SJCRH30 (cell line): ENCODE measurements around the gene ARHGEF16. TPM values are rescaled to one million over a fixed set of nuclear protein-coding genes. Genes with fewer than 3 reads are reported as not detected.

Experiments used
- DNase-seq, 2 experiments: peaks; one replicate each; pipeline ENCODE4 v3.0.0-alpha.2; 2015 to 2020
- H3K27ac ChIP-seq: fragments of 250-450 bp; sonication (Bioruptor Pico); 2 replicates; pipeline ENCODE4 v1.5.1; 2020; ENCODE audit warnings: mild to moderate bottlenecking, moderate library complexity
- H3K27me3 ChIP-seq: fragments of 250-450 bp; sonication (Bioruptor Pico); 2 replicates; pipeline ENCODE4 v1.5.1; 2020; ENCODE audit warnings: mild to moderate bottlenecking, moderate library complexity
- H3K36me3 ChIP-seq: fragments of 250-450 bp; sonication (Bioruptor Pico); 2 replicates; pipeline ENCODE4 v1.5.1; 2020; ENCODE audit warnings: mild to moderate bottlenecking, moderate library complexity
- H3K4me1 ChIP-seq: fragments of 250-450 bp; sonication (Bioruptor Pico); 2 replicates; pipeline ENCODE4 v1.5.1; 2020; ENCODE audit warnings: mild to moderate bottlenecking, moderate library complexity
- H3K4me3 ChIP-seq: fragments of 250-450 bp; sonication (Bioruptor Pico); 2 replicates; pipeline ENCODE4 v1.5.1; 2020; ENCODE audit warnings: mild to moderate bottlenecking, moderate library complexity
- H3K9me3 ChIP-seq: fragments of 250-450 bp; sonication (Bioruptor Pico); replicated peaks from 2 replicates; pipeline ENCODE4 v1.5.1; 2020; ENCODE audit warnings: mild to moderate bottlenecking, moderate library complexity
- total RNA-seq: library from RNA; depleted of rRNA; stranded (reverse); fragments of >200 nt; shearing (Covaris generic); gene quantifications from 2 replicates; pipeline ENCODE4 v1.2.3, GENCODE V29; 2014

ARHGEF16 gene
- total RNA-seq, 1 experiment from 2014 or later, result 0.57 TPM

DNA sequence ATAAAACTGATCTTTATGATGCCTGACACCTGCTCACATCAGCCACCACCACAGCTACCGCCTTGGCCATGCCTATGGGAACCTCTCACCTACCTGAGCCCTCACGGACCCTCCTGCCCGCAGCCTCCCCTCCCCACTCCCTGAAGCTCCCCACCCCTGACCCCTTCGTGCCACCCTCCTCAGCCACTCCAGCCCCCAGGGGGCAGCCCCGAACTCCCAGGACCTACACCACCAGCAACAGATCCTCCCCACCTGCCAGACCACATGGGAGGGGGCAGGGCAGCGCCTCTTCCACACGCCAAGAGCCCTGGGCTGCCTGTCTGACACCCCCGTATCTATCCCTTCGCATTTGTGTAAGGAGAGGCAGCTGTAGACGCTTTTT, 14.2 kb upstream of the ARHGEF16 start:
- H3K4me3 ChIP-seq, result no peak overlapping the region
- DNase-seq, result no peak
- H3K36me3 ChIP-seq, result no peaks in the 10 kb centered on the region
- no peaks in the 10 kb centered on the region for H3K4me1 ChIP-seq
- no peaks in the 10 kb centered on the region for H3K9me3 ChIP-seq
- H3K27ac ChIP-seq, result no peak overlapping the region
- H3K27me3 ChIP-seq, result peaks cover 13% of the 10 kb centered on the region; the same call in 1 of the 2 replicates

DNA sequence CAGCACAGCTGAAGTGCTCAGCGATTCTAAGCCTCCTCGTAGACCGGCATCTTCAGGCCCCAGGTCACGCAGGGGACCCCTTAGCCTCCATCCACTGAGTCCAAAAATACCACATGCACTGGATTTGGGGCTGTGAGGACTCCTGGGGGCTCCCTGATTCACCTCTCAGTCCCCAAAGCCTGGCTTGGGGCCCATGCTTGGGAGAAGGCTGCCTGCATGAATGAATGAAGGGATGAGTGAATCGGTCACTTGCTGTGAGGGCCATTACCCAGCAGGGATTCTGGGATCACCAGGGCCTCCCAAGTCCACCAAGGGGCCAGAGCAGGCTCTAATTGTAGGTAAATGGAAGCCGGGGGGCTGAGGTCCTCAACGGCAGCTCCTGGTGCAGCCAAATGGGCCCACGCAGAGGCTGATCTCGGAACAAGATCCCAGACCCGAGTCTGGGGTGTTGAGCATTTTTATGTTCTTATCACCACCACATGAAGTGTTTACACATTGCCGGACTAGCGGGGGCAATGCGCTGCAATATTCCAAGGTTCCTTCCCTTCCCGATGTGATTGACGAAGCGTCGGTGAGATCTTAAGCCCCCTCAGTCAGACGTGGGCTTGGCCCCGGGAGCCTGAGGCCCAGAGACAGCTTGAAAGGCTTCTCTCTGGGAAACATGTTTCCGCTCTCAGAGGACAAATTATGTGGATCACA, 13.6 kb upstream of the ARHGEF16 start:
- no peak for DNase-seq
- Histone ChIP-seq H3K27ac (no peak overlapping the region), H3K27me3 (peaks cover 13% of the 10 kb centered on the region; the same call in 1 of the 2 replicates), H3K36me3 (no peaks in the 10 kb centered on the region), H3K9me3 (no peaks in the 10 kb centered on the region), H3K4me3 (no peak overlapping the region), H3K4me1 (no peaks in the 10 kb centered on the region)

DNA sequence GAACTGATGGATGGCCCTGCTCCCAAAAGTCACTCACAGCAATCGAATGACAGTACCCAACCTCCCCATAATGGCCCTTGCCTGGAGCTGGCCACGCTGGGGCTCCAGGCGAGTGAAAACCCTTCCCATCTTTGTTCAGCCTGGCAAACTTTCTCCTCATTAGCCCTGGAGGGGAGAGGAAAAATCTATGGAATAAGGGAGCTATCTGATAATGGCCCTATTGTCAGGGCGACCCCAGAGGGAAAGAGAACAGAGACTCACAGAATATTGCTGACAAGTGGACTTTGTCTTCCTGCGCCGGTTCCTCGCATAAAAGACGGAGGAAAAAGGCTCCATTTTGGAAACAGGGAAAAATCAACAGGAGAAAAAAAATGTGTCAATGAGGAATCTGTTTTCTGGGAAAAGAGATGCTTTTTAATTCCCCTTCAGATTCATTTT, 13.0 kb upstream of the ARHGEF16 start:
- H3K27ac ChIP-seq, result no peak overlapping the region
- H3K27me3 ChIP-seq, result peaks cover 13% of the 10 kb centered on the region; the same call in 1 of the 2 replicates
- no peaks in the 10 kb centered on the region for H3K9me3 ChIP-seq
- no peaks in the 10 kb centered on the region for H3K4me1 ChIP-seq
- no peak for DNase-seq
- no peak overlapping the region for H3K4me3 ChIP-seq
- no peaks in the 10 kb centered on the region for H3K36me3 ChIP-seq

DNA sequence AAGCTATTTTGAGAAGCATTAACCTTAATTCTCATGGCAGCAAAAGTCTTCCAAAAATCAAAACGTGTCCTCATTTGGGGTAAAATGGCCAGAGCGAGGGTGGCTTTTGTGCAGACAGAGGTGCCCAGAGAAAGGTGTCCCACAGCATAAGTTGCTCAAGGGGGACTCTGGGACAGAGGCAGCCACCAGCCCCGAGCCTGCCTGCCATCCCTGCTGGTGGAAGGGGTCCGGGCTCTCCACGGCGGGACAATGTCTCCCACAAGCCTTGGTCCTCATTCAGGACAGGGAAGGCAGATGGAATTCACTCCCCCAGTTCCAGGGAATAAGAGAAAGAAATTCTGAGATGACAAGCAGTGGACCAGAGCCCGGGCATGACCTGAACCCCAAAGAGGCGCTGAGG, 12.6 kb upstream of the ARHGEF16 start:
- Histone ChIP-seq H3K4me1 (no peaks in the 10 kb centered on the region), H3K4me3 (no peak overlapping the region), H3K27ac (no peak overlapping the region), H3K36me3 (no peaks in the 10 kb centered on the region), H3K9me3 (no peaks in the 10 kb centered on the region), H3K27me3 (peaks cover 13% of the 10 kb centered on the region; the same call in 1 of the 2 replicates)
- no peak for DNase-seq

DNA sequence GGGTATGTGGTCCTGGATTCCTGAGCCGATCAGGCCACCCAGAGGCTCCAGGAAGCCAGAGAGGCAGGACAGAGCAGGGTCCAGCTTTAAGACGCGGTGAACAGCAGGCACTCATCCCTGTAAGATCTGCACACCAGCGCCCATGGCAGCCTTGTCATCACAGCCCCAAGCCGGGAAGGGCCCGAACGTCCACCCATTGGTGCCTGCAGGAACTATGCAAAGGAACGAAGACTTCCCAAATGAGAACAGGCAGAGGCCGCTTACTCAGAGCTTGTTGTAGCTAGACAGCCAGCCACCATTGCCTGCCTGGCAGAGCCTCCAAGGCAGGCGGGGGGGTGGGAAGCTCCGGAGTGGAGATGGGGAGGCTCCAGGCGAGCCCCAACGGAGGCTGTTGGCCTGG, 12.1 kb upstream of the ARHGEF16 start:
- Histone ChIP-seq H3K27me3 (peaks cover 13% of the 10 kb centered on the region; the same call in 1 of the 2 replicates), H3K9me3 (no peaks in the 10 kb centered on the region; the same call in 1 of the 2 replicates), H3K4me1 (no peaks in the 10 kb centered on the region), H3K4me3 (no peak overlapping the region), H3K36me3 (no peaks in the 10 kb centered on the region), H3K27ac (no peak overlapping the region)
- DNase-seq, result no peak

DNA sequence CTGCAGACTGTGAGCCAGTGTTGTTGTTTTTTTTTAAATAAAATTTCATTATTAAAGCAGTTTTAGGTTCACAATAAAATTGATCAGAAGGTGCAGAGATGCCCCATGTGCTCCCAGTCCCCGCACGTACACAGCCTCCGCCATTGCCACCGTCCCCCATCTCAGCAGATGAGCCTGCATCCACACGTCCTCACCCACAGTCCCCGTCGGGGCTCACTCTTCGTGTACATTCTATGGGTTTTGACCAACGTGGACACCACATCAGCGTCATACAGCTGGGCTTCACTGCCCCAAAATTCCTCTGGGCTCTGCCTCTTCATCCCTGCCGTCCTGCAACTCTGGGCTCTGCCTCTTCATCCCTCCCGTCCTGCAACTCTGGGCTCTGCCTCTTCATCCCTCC, 11.6 kb upstream of the ARHGEF16 start:
- DNase-seq, result no peak
- Histone ChIP-seq H3K9me3 (no peaks in the 10 kb centered on the region; the same call in 1 of the 2 replicates), H3K4me3 (no peak overlapping the region), H3K36me3 (no peaks in the 10 kb centered on the region), H3K4me1 (no peaks in the 10 kb centered on the region), H3K27me3 (peaks cover 13% of the 10 kb centered on the region; the same call in 1 of the 2 replicates), H3K27ac (no peak overlapping the region)

DNA sequence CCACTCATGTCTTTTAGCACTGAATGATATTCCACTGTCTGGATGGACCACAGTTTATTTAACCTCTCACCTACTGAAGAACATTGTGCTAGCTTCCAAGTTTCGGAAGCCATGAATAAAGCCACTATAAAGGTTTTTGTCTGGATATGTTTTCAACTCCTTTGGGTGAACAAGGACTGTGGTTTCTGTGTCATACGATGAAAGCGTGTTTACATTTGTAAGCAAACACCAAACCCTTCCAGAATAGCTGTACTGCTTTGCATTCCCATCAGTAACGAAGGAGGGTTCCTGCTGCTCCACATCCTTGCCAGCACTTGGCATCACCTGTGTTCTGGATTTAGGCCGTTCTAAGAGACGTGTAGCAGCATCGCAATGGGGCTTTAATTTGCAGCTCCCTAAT, 10.7 kb upstream of the ARHGEF16 start:
- Histone ChIP-seq H3K36me3 (no peaks in the 10 kb centered on the region), H3K9me3 (no peaks in the 10 kb centered on the region; the same call in 1 of the 2 replicates), H3K4me3 (no peak overlapping the region), H3K4me1 (no peaks in the 10 kb centered on the region), H3K27me3 (peaks cover 13% of the 10 kb centered on the region; the same call in 1 of the 2 replicates), H3K27ac (no peak overlapping the region)
- DNase-seq, result no peak

DNA sequence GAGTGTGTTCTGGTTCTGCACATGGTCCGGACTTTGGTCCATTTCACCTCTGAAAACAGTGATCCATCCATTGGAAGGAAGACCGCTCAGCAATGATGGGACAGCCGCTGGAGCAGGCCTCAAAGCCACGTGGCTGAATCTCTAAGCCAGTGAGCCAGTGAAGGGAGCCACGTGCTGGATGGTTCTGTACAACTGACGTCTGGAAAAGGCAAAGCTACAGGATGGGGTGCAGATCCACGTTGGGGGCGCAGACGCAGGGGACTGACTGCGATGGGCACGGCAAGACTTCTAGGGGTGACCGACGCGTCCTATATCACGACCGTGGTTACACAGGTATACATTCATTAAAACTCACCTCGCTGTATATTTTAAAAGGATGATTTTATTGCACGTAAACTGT, 10.2 kb upstream of the ARHGEF16 start:
- H3K4me3 ChIP-seq, result no peak overlapping the region
- no peak for DNase-seq

DNA sequence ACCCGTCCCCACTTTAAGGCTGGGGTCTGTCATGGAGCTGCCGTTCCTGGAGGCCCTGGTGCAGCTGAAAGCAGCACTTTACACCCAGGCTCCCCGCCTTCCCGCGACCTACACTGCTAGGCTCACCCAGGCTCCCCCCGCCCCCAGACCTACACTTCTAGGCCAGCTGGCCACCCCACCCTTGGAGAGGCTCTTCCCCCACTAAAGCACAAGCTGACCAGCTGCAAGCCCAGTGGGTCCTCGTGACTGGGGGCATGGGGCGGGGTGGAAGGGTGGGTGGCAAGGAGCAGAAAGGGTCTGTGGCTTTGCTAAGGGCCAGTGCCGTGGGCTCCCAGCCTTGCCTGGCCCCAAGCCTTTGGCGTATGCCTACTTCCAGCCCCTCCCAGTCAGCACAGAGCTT, 9.7 kb upstream of the ARHGEF16 start:
- Histone ChIP-seq H3K4me1 (no peaks in the 10 kb centered on the region), H3K27me3 (peaks cover 13% of the 10 kb centered on the region; the same call in 1 of the 2 replicates), H3K4me3 (no peak overlapping the region), H3K27ac (no peak overlapping the region), H3K9me3 (no peaks in the 10 kb centered on the region; the same call in 1 of the 2 replicates), H3K36me3 (no peaks in the 10 kb centered on the region)
- no peak for DNase-seq

More for the DNA sequence above, 10.2 kb upstream of the ARHGEF16 start:
- no peak overlapping the region for H3K27ac ChIP-seq
- no peaks in the 10 kb centered on the region for H3K36me3 ChIP-seq
- no peaks in the 10 kb centered on the region for H3K4me1 ChIP-seq
- H3K9me3 ChIP-seq, result no peaks in the 10 kb centered on the region; the same call in 1 of the 2 replicates
- peaks cover 13% of the 10 kb centered on the region; the same call in 1 of the 2 replicates for H3K27me3 ChIP-seq

DNA sequence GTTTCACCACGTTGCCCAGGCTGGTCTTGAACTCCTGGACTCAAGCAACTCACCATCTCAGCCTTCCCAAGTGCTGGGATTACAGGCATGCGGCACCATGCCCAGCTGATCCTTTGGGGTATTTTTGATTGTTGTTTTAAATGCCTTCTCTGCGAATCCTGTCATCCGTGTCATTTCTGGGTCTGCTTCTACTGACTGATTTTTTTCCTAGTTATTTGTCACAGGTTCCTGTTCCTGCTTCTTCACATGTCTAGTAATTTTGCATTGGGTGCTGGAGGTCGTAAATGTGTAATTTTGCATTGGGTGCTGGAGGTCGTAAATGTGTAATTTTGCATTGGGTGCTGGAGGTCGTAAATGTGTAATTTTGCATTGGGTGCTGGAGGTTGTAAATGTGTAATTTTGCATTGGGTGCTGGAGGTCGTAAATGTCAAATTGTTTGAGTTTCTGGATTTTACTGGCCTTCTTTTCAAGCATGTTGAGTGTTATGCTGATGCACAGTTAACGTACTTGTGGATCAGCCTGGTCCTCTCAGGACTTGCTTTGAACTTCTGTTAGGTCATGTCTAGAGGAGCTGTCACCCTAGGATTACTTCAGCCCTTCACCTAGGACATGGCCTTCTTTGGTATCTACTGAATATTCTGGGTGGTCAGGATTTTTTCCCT, 4.1 kb upstream of the ARHGEF16 start:
- H3K4me3 ChIP-seq, result no peak overlapping the region
- H3K9me3 ChIP-seq, result no peaks in the 10 kb centered on the region; the same call in 1 of the 2 replicates
- no peak for DNase-seq
- no peaks in the 10 kb centered on the region for H3K36me3 ChIP-seq
- no peaks in the 10 kb centered on the region for H3K4me1 ChIP-seq
- peaks cover 19% of the 10 kb centered on the region for H3K27me3 ChIP-seq
- no peak overlapping the region for H3K27ac ChIP-seq

DNA sequence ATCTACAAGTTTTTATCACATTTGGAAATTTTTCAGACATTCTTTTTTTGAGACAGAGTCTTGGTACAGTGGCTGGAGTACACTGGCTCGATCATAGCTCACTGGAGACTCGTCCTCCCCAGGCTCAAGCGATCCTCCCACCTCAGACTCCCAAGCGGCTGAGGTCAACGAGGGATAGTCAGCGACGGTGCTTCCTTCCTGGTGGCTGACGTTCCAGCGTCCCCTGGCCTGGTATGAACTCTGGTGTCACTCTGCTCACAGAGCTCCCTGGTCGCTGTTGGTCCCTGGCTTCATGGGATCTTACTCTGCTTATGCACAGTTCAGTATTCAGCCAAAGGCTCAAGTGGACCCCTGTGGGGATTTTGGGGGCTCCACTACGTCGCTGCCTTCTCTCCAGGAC, 3.5 kb upstream of the ARHGEF16 start:
- Histone ChIP-seq H3K36me3 (no peaks in the 10 kb centered on the region), H3K27ac (no peak overlapping the region), H3K9me3 (no peaks in the 10 kb centered on the region; the same call in 1 of the 2 replicates), H3K27me3 (peaks cover 20% of the 10 kb centered on the region), H3K4me1 (no peaks in the 10 kb centered on the region), H3K4me3 (no peak overlapping the region)
- no peak for DNase-seq

DNA sequence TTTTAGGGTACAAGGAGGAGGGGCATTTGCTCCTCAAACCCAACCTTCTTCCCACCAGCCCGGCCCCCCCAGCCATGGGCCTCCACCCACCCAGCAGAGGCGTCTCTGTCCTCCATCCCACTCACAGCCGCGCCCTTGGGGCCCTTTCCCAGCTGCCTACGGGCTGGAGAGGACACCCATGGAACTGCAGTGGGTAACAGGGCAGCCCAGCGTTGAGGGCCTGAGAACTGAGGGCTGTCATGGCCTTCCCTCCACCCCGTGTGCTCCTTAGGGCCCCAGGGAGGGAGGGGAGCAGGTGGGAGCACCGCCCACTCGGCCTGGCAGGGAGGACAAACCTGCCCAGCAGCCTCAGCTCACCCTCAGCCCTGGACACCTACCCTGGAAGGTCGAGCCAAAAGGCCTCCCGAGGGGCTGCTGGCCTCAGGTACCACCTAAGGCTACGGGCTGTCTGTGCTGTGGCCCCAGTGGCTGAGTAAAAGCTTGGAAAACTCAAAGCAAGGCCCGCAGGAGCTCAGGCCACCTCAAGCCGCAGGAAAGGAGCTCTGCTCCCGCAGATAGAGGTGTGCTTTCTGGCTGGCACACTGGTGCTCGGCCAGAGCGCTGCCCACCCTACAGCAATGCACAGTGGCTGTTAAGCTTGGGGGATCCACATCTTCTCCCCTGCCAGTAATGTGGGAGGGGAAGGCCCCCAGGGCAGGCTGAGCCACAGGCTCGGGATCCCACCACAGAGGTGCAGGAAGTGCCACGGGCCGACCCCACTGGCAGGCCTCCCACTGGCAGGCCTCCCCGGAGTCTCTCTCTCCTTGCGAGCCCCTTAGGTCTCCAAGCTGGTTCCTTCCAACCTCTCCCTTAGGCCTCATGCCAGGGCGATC, 2.2 kb upstream of the ARHGEF16 start:
- Histone ChIP-seq H3K27ac (no peak overlapping the region), H3K4me1 (no peaks in the 10 kb centered on the region), H3K36me3 (no peaks in the 10 kb centered on the region), H3K9me3 (no peaks in the 10 kb centered on the region; the same call in 1 of the 2 replicates), H3K27me3 (peaks cover 20% of the 10 kb centered on the region), H3K4me3 (no peak overlapping the region)
- no peak for DNase-seq

DNA sequence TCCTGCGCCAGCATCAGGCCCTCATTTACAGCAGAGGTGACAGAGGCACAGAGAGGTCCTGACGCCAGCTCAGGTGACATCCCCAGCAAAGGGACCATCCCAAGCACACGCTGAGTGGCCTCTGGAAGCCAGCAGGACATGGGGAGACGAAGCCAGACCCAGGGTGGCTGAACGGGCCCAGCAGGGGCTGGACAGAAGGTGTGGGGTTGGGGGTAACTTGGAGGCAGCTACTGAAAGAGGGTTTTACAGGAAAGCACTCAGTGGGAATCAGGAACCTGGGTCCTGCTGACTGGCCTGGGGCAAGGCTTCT, 1.6 kb upstream of the ARHGEF16 start:
- Histone ChIP-seq H3K36me3 (no peaks in the 10 kb centered on the region), H3K4me3 (no peak overlapping the region), H3K9me3 (no peaks in the 10 kb centered on the region), H3K27ac (no peak overlapping the region), H3K27me3 (peaks cover 20% of the 10 kb centered on the region), H3K4me1 (peaks cover 3% of the 10 kb centered on the region)
- DNase-seq, result no peak

DNA sequence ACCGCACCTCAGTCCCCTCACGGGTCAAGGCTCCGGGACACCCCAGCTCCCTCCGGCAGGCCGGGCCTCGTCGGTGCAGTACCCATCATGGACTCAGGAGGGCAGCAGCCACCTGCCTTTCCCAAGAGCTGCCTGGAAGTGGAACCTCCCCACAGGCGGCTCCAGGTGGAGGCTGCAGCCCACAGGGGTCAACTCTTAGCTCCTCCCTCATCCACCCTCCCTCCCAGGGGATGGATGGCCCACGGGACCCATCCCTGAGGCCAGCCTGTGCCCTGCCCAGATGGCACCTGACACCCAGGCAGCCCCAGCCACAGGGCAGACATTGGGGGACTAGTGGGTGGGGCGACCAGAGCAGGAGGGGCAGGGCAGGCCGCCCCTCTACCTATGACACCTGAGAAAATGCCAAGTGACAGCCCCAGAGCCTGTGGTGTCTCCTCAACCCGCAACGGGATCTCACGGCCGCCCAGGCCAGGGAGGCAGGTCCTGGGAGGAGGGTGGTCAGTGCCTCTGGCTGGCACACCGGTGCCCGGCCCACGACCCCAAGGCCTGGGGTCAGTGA, 1.2 kb upstream of the ARHGEF16 start:
- Histone ChIP-seq H3K4me3 (no peak overlapping the region), H3K4me1 (peaks cover 7% of the 10 kb centered on the region), H3K36me3 (no peaks in the 10 kb centered on the region), H3K27me3 (peaks cover 20% of the 10 kb centered on the region), H3K9me3 (no peaks in the 10 kb centered on the region), H3K27ac (no peak overlapping the region)
- peak; percentile 64 to 80 for DNase-seq
